ENCODE measurements around the gene FBP1.

The FBP1 gene

DNA sequence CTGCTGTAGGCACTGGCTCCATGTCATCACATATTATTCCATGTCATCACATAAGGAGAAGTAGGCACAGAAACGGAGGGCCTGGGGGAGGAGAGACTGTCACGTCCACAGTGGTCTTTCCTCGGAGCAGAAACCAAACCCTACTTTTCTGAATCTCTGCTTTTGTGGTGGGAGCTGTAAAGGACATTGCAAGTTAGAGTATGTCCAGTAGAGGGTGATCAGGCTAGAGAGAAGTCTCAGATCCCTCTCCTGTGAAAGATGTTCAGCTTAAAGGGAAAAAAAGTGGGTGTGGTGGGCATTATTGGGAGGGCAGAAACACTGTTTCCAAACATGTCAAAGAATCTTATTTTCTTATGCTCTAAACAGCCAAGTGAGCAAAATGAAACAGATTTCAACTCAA, 26.3 kb downstream of the FBP1 start:
- Histone ChIP-seq H3K27ac (ENCODE audit: low read length) (no peak overlapping the region), H3K36me3 (ENCODE audit: control insufficient read depth in 2 of 2, insufficient read depth in 2 of 2, low read length in 2 of 2) (no peaks in the 10 kb centered on the region), H3K4me1 (ENCODE audit: control insufficient read depth, insufficient read depth, low read length) (no peaks in the 10 kb centered on the region), H3K9me3 (ENCODE audit: control insufficient read depth in 2 of 2, low read length in 2 of 2) (no peaks in the 10 kb centered on the region), H3K4me3 (ENCODE audit: low read length in 2 of 2) (no peak overlapping the region), H3K27me3 (ENCODE audit: control insufficient read depth in 1 of 2, insufficient read depth in 2 of 2, low read length in 2 of 2) (no peaks in the 10 kb centered on the region), H3K9ac (ENCODE audit: low read length in 2 of 2) (no peak overlapping the region)

DNA sequence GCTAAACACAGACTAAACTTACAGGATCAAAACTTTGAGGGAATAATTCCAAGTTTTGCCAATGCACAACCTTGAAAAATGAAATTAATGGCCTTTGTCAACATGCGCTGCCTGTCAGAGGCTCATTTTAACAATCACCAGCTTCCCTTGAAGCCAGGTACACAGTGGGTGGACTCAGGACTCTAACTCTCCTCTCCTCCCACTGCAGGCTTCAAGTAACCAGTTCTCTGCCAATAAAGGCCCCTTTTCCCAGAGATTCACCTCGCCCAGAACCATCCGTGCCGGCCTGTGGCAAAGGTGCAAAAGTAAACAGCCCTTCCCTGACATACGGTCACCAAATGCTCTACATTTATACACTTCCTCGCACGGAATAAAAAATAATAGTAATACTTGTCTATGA, 27.2 kb downstream of the FBP1 start:
- no peak overlapping the region for H3K4me3 ChIP-seq (ENCODE audit: low read length in 2 of 2)
- no peaks in the 10 kb centered on the region for H3K27me3 ChIP-seq (ENCODE audit: control insufficient read depth in 1 of 2, insufficient read depth in 2 of 2, low read length in 2 of 2)
- H3K36me3 ChIP-seq (ENCODE audit: control insufficient read depth in 2 of 2, insufficient read depth in 2 of 2, low read length in 2 of 2), result no peaks in the 10 kb centered on the region
- H3K4me1 ChIP-seq (ENCODE audit: control insufficient read depth, insufficient read depth, low read length), result no peaks in the 10 kb centered on the region
- H3K9me3 ChIP-seq (ENCODE audit: control insufficient read depth in 2 of 2, low read length in 2 of 2), result no peaks in the 10 kb centered on the region
- no peak overlapping the region for H3K9ac ChIP-seq (ENCODE audit: low read length in 2 of 2)
- no peak overlapping the region for H3K27ac ChIP-seq (ENCODE audit: low read length)

DNA sequence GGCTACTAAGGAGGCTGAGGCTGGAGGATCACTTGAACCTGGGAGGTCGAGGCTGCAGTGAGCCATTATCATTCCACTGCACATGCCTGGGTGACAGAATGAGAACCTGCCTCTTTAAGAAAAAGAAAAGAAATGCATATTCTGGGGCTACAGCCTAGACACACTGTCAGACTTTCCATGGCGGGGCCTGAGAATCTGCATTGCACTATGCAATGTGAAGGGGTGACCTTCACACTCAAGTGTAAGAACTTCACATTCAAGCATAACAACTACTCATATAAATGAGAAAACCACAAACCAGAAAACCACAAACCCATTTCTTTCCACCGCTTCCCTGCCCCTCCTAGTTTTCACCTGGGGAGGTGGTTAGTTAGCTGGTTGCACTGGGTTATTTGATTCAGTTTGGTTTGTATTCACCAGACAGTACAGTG, 27.7 kb downstream of the FBP1 start:
- no peak overlapping the region for H3K9ac ChIP-seq (ENCODE audit: low read length in 2 of 2)
- H3K4me1 ChIP-seq (ENCODE audit: control insufficient read depth, insufficient read depth, low read length), result no peaks in the 10 kb centered on the region
- no peak overlapping the region for H3K27ac ChIP-seq (ENCODE audit: low read length)
- H3K27me3 ChIP-seq (ENCODE audit: control insufficient read depth in 1 of 2, insufficient read depth in 2 of 2, low read length in 2 of 2), result no peaks in the 10 kb centered on the region
- H3K36me3 ChIP-seq (ENCODE audit: control insufficient read depth in 2 of 2, insufficient read depth in 2 of 2, low read length in 2 of 2), result no peaks in the 10 kb centered on the region
- H3K9me3 ChIP-seq (ENCODE audit: control insufficient read depth in 2 of 2, low read length in 2 of 2), result no peaks in the 10 kb centered on the region
- H3K4me3 ChIP-seq (ENCODE audit: low read length in 2 of 2), result no peak overlapping the region

DNA sequence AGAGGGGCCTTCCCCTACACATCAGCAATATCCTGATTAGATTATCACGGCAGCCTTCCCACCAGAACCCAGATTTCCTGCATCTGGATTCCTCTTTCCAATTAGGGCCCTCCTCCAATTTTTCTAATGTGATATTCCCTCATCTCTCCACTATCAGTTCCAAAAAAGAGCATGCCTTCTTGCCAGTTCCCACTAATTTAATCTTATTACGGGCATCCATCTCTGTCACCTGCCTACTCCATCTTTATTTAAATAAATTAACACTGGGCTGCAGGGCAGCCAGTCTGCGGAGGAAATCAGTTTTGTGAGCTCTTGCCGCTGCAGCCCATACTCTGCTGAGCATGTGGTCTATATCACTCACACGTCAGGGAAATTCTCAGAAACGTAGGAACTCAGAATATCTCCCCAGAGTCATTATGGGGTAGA, 29.1 kb downstream of the FBP1 start:
- Histone ChIP-seq H3K4me1 (ENCODE audit: control insufficient read depth, insufficient read depth, low read length) (no peaks in the 10 kb centered on the region), H3K27ac (ENCODE audit: low read length) (no peak overlapping the region), H3K9me3 (ENCODE audit: control insufficient read depth in 2 of 2, low read length in 2 of 2) (no peaks in the 10 kb centered on the region), H3K4me3 (ENCODE audit: low read length in 2 of 2) (no peak overlapping the region), H3K9ac (ENCODE audit: low read length in 2 of 2) (no peak overlapping the region), H3K27me3 (ENCODE audit: control insufficient read depth in 1 of 2, insufficient read depth in 2 of 2, low read length in 2 of 2) (no peaks in the 10 kb centered on the region), H3K36me3 (ENCODE audit: control insufficient read depth in 2 of 2, insufficient read depth in 2 of 2, low read length in 2 of 2) (no peaks in the 10 kb centered on the region)

DNA sequence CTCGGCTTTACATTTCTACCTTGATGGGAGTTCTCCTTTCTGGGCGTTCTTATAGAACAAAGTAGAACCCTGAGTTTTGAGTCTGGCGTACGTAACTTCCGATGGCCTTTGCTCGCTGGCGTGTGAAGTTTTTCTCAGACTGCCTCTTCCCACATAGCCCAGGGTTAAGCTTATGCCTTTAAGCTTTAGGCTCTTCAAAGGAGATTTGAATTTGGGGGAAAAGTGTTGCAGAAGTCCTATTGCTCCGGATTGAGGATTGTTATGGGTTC, 32.0 kb downstream of the FBP1 start:
- Histone ChIP-seq H3K36me3 (ENCODE audit: control insufficient read depth in 2 of 2, insufficient read depth in 2 of 2, low read length in 2 of 2) (no peaks in the 10 kb centered on the region), H3K27ac (ENCODE audit: low read length) (no peak overlapping the region), H3K27me3 (ENCODE audit: control insufficient read depth in 1 of 2, insufficient read depth in 2 of 2, low read length in 2 of 2) (no peaks in the 10 kb centered on the region), H3K4me3 (ENCODE audit: low read length in 2 of 2) (no peak overlapping the region), H3K9ac (ENCODE audit: low read length in 2 of 2) (no peak overlapping the region), H3K9me3 (ENCODE audit: control insufficient read depth in 2 of 2, low read length in 2 of 2) (no peaks in the 10 kb centered on the region), H3K4me1 (ENCODE audit: control insufficient read depth, insufficient read depth, low read length) (no peaks in the 10 kb centered on the region)

DNA sequence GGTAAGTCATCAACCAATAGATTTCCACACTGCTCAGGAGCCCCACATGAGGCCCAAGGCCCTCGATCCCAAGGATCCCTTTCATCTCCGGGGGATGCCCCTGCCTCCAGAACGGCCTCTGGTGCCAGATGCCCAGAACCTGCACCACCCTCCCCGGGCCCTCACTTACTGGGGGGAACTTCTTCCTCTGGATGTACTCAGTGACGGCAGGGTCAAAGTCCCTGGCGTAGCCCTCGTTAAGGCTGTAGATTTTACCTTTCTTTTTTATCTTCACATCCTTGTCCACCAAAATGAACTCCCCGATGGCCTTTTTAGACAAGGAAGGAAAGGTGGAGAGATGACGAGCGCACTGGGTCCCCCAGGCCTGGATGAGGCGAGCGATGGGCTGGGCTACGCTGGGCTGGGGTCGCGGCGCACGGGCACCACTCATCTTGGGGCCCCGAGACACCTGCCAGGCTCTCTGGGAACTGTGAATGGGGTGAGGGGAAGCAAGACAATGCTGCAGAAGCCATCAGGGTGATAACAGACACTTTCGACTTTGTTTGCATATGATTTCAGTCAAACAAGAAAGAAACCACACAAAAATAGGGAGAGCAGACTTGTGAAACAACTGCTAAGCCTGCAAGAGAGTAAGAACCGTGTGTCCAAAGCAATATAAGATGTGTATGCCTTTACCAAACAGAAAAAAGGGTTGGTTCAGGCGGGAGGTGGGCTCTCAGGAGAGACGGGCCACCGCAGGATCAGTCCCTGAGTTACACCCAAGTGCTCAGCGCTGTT, 32.5 kb downstream of the FBP1 start:
- H3K4me3 ChIP-seq (ENCODE audit: low read length in 2 of 2), result no peak overlapping the region

DNA sequence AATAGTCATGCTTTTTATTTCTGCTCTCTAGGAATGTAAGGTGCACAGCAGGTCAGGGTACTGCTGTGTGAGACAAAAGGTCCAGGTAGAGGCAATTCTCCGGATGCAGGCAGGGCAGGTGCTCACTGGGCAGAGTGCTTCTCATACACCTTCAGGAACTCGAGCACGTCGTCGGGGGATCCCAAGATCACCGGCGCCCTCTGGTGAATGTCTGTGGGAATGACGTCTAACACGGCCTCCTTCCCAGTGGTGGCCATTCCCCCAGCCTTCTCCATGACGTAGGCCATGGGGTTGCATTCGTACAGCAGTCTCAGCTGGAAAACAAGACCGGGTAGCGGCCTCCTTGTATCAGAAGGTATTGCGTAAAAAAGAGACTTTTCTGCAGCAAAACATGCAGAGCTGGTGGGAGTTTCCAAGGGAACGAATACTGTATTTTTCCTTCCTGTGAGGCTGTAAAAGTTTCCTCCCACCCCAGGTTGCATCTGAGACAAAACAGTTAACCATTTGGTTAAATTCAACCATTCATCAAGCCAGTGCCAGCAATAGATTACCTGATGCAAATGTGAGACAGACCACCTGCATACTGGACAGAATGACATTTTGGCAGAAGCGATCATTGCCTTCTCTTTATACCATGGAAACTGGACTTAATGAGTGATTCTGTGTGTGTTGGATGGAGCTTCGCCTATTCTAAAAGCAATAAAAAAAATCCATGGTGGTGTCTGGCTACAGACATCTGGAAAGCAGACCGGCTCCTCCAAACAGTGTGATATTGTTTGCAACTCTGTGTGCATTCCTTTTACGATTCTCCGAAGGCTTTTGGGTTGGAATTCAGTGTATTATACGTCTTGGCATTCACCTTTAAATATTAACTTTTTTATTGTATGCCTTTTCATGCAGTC, 35.8 kb downstream of the FBP1 start:
- H3K27ac ChIP-seq (ENCODE audit: low read length), result no peak overlapping the region

More for the DNA sequence above, 32.5 kb downstream of the FBP1 start:
- H3K36me3 ChIP-seq (ENCODE audit: control insufficient read depth in 2 of 2, insufficient read depth in 2 of 2, low read length in 2 of 2), result no peaks in the 10 kb centered on the region
- H3K9ac ChIP-seq (ENCODE audit: low read length in 2 of 2), result no peak overlapping the region
- H3K27ac ChIP-seq (ENCODE audit: low read length), result no peak overlapping the region
- no peaks in the 10 kb centered on the region for H3K9me3 ChIP-seq (ENCODE audit: control insufficient read depth in 2 of 2, low read length in 2 of 2)
- no peaks in the 10 kb centered on the region for H3K4me1 ChIP-seq (ENCODE audit: control insufficient read depth, insufficient read depth, low read length)
- no peaks in the 10 kb centered on the region for H3K27me3 ChIP-seq (ENCODE audit: control insufficient read depth in 1 of 2, insufficient read depth in 2 of 2, low read length in 2 of 2)

DNA sequence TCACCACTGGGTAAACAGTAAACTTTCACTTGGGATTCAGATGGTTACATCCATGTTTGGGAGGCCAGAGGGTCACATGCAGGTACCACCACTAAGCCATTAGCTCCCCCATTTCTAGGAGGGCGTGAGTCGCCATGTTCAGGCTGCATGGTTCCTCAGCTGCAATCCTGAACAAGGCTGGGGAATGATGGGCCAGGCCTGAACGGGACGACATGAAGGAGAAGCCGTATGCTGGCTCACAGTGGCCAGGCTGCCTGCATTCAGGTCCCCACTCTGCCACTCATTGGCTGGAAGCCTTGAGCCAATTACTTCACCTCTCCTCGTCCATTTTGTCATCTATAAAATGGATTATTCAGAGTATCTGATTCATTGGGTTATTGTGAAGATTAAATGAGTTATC, 36.7 kb downstream of the FBP1 start:
- H3K9me3 ChIP-seq (ENCODE audit: control insufficient read depth in 2 of 2, low read length in 2 of 2), result no peaks in the 10 kb centered on the region
- no peaks in the 10 kb centered on the region for H3K27me3 ChIP-seq (ENCODE audit: control insufficient read depth in 1 of 2, insufficient read depth in 2 of 2, low read length in 2 of 2)
- H3K4me3 ChIP-seq (ENCODE audit: low read length in 2 of 2), result no peak overlapping the region
- H3K4me1 ChIP-seq (ENCODE audit: control insufficient read depth, insufficient read depth, low read length), result no peaks in the 10 kb centered on the region
- no peak overlapping the region for H3K27ac ChIP-seq (ENCODE audit: low read length)
- no peaks in the 10 kb centered on the region for H3K36me3 ChIP-seq (ENCODE audit: control insufficient read depth in 2 of 2, insufficient read depth in 2 of 2, low read length in 2 of 2)
- H3K9ac ChIP-seq (ENCODE audit: low read length in 2 of 2), result no peak overlapping the region

More for the DNA sequence above, 35.8 kb downstream of the FBP1 start:
- no peaks in the 10 kb centered on the region for H3K4me1 ChIP-seq (ENCODE audit: control insufficient read depth, insufficient read depth, low read length)
- H3K9me3 ChIP-seq (ENCODE audit: control insufficient read depth in 2 of 2, low read length in 2 of 2), result no peaks in the 10 kb centered on the region
- no peaks in the 10 kb centered on the region for H3K27me3 ChIP-seq (ENCODE audit: control insufficient read depth in 1 of 2, insufficient read depth in 2 of 2, low read length in 2 of 2)
- no peak overlapping the region for H3K4me3 ChIP-seq (ENCODE audit: low read length in 2 of 2)
- no peak overlapping the region for H3K9ac ChIP-seq (ENCODE audit: low read length in 2 of 2)
- no peaks in the 10 kb centered on the region for H3K36me3 ChIP-seq (ENCODE audit: control insufficient read depth in 2 of 2, insufficient read depth in 2 of 2, low read length in 2 of 2)

DNA sequence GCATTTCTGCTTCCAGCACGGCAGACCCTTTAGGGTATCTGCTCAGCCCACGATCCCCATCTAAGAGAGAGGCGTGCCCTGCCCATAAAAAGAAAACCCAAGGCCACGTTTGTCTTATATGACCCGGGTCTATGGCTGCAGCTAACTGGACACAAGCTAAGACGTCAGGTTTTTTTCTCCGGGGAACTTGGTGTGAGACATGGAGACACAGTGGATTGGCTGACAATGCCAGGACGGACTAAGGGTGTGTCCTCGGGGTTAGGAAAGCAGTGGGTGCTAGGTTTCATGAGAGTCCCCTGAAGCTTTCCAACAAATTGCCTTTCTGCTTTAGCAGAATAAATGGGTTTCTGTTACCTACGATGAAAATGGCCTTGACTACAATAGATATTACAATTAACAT, 38.6 kb downstream of the FBP1 start:
- Histone ChIP-seq H3K9me3 (ENCODE audit: control insufficient read depth in 2 of 2, low read length in 2 of 2) (no peaks in the 10 kb centered on the region), H3K9ac (ENCODE audit: low read length in 2 of 2) (no peak overlapping the region), H3K27ac (ENCODE audit: low read length) (no peak overlapping the region), H3K36me3 (ENCODE audit: control insufficient read depth in 2 of 2, insufficient read depth in 2 of 2, low read length in 2 of 2) (no peaks in the 10 kb centered on the region), H3K4me1 (ENCODE audit: control insufficient read depth, insufficient read depth, low read length) (no peaks in the 10 kb centered on the region), H3K27me3 (ENCODE audit: control insufficient read depth in 1 of 2, insufficient read depth in 2 of 2, low read length in 2 of 2) (no peaks in the 10 kb centered on the region), H3K4me3 (ENCODE audit: low read length in 2 of 2) (no peak overlapping the region)

DNA sequence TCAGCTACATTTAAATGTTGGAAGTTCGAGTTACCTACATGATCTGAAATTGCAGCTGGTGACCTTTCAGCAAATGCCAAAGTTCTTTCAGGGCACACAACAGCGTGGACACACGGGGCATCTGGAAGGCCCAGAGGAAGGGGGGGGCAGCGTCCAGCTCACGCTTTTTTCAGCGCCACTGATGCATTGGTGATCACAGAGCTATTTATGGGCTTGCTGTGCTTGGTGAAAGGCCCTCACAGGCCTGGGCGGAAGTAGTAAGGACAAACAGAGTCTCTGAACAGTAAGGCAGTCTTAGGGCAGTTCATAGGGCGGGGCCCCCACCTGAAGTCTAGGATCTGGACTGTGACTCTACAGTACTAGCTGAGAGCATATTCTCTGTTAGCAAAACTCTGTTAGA, 39.1 kb downstream of the FBP1 start:
- no peaks in the 10 kb centered on the region for H3K36me3 ChIP-seq (ENCODE audit: control insufficient read depth in 2 of 2, insufficient read depth in 2 of 2, low read length in 2 of 2)
- no peak overlapping the region for H3K27ac ChIP-seq (ENCODE audit: low read length)

DNA sequence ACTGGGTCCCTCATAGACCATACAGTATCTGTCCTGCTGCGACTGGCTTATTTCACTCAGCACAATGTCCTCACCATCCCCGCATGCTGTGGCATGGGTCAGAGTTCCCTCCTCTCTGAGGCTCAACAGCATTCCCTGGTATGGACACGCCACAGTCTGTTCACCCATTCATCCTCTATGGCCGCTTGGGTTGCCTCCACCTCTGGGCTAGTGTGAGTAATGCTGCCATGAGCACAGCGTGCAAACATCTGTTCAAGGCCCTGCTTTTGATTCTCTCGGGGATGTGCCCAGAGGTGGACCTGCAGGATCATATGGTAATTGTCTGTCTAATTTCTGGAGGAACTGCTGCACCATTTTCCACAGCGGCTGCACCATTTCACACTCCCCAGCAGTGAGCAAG, 40.2 kb downstream of the FBP1 start:
- no peak overlapping the region for H3K4me3 ChIP-seq (ENCODE audit: low read length in 2 of 2)
- H3K4me1 ChIP-seq (ENCODE audit: control insufficient read depth, insufficient read depth, low read length), result no peaks in the 10 kb centered on the region
- no peaks in the 10 kb centered on the region for H3K27me3 ChIP-seq (ENCODE audit: control insufficient read depth in 1 of 2, insufficient read depth in 2 of 2, low read length in 2 of 2)
- H3K9ac ChIP-seq (ENCODE audit: low read length in 2 of 2), result no peak overlapping the region
- H3K9me3 ChIP-seq (ENCODE audit: control insufficient read depth in 2 of 2, low read length in 2 of 2), result no peaks in the 10 kb centered on the region
- no peaks in the 10 kb centered on the region for H3K36me3 ChIP-seq (ENCODE audit: control insufficient read depth in 2 of 2, insufficient read depth in 2 of 2, low read length in 2 of 2)
- no peak overlapping the region for H3K27ac ChIP-seq (ENCODE audit: low read length)

More for the DNA sequence above, 39.1 kb downstream of the FBP1 start:
- Histone ChIP-seq H3K9me3 (ENCODE audit: control insufficient read depth in 2 of 2, low read length in 2 of 2) (no peaks in the 10 kb centered on the region), H3K9ac (ENCODE audit: low read length in 2 of 2) (no peak overlapping the region), H3K4me3 (ENCODE audit: low read length in 2 of 2) (no peak overlapping the region), H3K4me1 (ENCODE audit: control insufficient read depth, insufficient read depth, low read length) (no peaks in the 10 kb centered on the region), H3K27me3 (ENCODE audit: control insufficient read depth in 1 of 2, insufficient read depth in 2 of 2, low read length in 2 of 2) (no peaks in the 10 kb centered on the region)
